Hepatocyte (in vitro differentiated cells): Measurements from ENCODE around the gene CASP6.

ENCODE experiments used
- CTCF ChIP-seq: fragments of 200-600 bp; sonication (generic); IDR thresholded peaks from 2 replicates; pipeline ENCODE4 v1.5.1; 2016; ENCODE audit warnings: antibody characterized with exemption, mild to moderate bottlenecking; ENCODE audit not compliant: poor library complexity
- EZH2 ChIP-seq: fragments of 200-600 bp; sonication (generic); IDR thresholded peaks from 2 replicates; pipeline ENCODE4 v1.6.1; 2016; ENCODE audit warnings: antibody characterized with exemption, mild to moderate bottlenecking, borderline replicate concordance

- TF ChIP-seq CTCF (no peak), EZH2 (no peak)
These were observed 27.6 kb upstream of the CASP6 start for GRCh38 chr4:109730619-109731545.
